GM12878 (cell line): ENCODE measurements around the gene MEAF6. TPM values are rescaled to one million over a fixed set of nuclear protein-coding genes. Genes with fewer than 3 reads are reported as not detected.
A peak's percentile ranks its signal among the peaks of the same experiment; 100 is the strongest.

Experiments
- BACH1 ChIP-seq: fragments of 450-650 bp; IDR thresholded peaks from 2 replicates; pipeline ENCODE4 v1.6.1; 2017; ENCODE audit warnings: mild to moderate bottlenecking, borderline replicate concordance
- KLF5 ChIP-seq: fragments of 450-650 bp; IDR thresholded peaks from 2 replicates; pipeline ENCODE4 v1.6.1; 2014; ENCODE audit warnings: mild to moderate bottlenecking; ENCODE audit not compliant: partially characterized antibody
- MTA3 ChIP-seq: IDR thresholded peaks from 2 replicates; pipeline ENCODE4 v1.6.1; 2012; ENCODE audit warnings: low read length, inconsistent platforms, borderline replicate concordance
- TAF1 ChIP-seq: IDR thresholded peaks from 2 replicates; pipeline ENCODE4 v1.6.1; 2011; ENCODE audit warnings: mild to moderate bottlenecking, low read depth, low read length, borderline replicate concordance
- TCF3 ChIP-seq: IDR thresholded peaks from 2 replicates; pipeline ENCODE4 v1.6.1; 2012; ENCODE audit warnings: low read depth, mild to moderate bottlenecking, low read length, borderline replicate concordance; ENCODE audit not compliant: insufficient read depth
- polyA plus RNA-seq, 11 experiments: library from polyadenylated mRNA; depleted of rRNA in 4 of 11; unstranded in 6 of 11; stranded (reverse) in 5 of 11; fragments of >200 nt; fragmentation: Nextera tagmentation in 4 of 11; fragmentation: Illumina TruSeq in 1 of 11; extraction: Ambion mirVana in 4 of 11; extraction: Trizol in 1 of 11; gene quantifications; 1 replicate in 1 of 11; 2 replicates in 10 of 11; pipeline versions ENCODE4 v1.2.1 to v1.2.3, GENCODE V29; 2011 to 2016; ENCODE audit warnings: inconsistent platforms in 2 of 11, missing spikeins in 2 of 11, low read depth in 1 of 11
- total RNA-seq, 4 experiments: library from RNA; depleted of rRNA in 3 of 4; stranded (reverse); fragments of >200 nt in 3 of 4; fragmentation: Illumina TruSeq in 1 of 4; extraction: Trizol in 1 of 4; gene quantifications; 2 replicates each; pipeline versions ENCODE4 v1.2.1 to v1.2.3, GENCODE V29; 2013 to 2021
- TF ChIP-seq, protein P1 (sequence below): fragments of 450-650 bp; IDR thresholded peaks from 2 replicates; pipeline ENCODE4 v1.6.1; 2016; ENCODE audit warnings: mild to moderate bottlenecking
- TF ChIP-seq, protein P2 (sequence below): IDR thresholded peaks from 2 replicates; pipeline ENCODE4 v1.6.1; 2012; ENCODE audit warnings: low read length, inconsistent platforms
- TF ChIP-seq, protein P3 (sequence below): fragments of 150-350 bp; IDR thresholded peaks from 2 replicates; pipeline ENCODE4 v1.6.1; 2016; ENCODE audit warnings: low read depth, low read length

MEAF6 gene
- total and polyA plus RNA-seq, 10 of the 15 experiments (the other 5 are each of a cell fraction or from before 2014, with no cell fraction given), result 30.8 to 75.0 (median 58.1) TPM

DNA sequence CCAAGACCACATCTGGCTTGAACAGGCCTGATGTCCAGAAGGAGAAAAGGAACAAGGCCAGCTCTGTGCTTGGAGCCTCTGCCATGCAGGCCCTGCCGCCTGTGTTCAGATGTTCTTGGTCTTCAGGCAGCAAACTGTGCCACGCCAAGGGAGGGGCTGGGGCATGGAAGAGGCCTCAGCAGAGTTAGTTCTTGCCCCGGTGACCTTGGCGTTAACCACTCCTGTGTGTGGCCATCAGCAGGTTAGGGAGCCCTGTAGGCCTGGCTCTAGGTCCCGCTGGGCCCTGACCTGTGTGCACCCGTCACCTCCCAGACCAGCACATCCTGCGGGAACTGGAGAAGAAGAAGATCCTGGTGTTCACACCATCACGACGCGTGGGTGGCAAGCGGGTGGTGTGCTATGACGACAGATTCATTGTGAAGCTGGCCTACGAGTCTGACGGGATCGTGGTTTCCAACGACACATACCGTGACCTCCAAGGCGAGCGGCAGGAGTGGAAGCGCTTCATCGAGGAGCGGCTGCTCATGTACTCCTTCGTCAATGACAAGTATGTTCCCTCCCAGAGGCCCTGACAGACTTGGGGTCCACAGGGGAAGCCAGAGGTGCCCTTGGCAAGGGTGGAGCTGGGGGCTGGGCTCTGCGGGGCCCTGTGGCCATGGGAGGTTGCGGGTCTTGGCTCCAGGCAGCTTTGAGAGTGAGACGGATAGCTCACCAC lies 33.1 kb downstream of the MEAF6 start (continued):
- no peak for TF ChIP-seq TAF1
- no peak for TF ChIP-seq MTA3
- TF ChIP-seq, protein P1, sequence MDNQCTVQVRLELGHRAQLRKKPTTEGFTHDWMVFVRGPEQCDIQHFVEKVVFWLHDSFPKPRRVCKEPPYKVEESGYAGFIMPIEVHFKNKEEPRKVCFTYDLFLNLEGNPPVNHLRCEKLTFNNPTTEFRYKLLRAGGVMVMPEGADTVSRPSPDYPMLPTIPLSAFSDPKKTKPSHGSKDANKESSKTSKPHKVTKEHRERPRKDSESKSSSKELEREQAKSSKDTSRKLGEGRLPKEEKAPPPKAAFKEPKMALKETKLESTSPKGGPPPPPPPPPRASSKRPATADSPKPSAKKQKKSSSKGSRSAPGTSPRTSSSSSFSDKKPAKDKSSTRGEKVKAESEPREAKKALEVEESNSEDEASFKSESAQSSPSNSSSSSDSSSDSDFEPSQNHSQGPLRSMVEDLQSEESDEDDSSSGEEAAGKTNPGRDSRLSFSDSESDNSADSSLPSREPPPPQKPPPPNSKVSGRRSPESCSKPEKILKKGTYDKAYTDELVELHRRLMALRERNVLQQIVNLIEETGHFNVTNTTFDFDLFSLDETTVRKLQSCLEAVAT, result peak; percentile 58
- TF ChIP-seq TCF3, result no peak
- no peak for TF ChIP-seq KLF5
- TF ChIP-seq BACH1, result no peak
- TF ChIP-seq, protein P2, sequence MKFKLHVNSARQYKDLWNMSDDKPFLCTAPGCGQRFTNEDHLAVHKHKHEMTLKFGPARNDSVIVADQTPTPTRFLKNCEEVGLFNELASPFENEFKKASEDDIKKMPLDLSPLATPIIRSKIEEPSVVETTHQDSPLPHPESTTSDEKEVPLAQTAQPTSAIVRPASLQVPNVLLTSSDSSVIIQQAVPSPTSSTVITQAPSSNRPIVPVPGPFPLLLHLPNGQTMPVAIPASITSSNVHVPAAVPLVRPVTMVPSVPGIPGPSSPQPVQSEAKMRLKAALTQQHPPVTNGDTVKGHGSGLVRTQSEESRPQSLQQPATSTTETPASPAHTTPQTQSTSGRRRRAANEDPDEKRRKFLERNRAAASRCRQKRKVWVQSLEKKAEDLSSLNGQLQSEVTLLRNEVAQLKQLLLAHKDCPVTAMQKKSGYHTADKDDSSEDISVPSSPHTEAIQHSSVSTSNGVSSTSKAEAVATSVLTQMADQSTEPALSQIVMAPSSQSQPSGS, result no peak
- TF ChIP-seq, protein P3, sequence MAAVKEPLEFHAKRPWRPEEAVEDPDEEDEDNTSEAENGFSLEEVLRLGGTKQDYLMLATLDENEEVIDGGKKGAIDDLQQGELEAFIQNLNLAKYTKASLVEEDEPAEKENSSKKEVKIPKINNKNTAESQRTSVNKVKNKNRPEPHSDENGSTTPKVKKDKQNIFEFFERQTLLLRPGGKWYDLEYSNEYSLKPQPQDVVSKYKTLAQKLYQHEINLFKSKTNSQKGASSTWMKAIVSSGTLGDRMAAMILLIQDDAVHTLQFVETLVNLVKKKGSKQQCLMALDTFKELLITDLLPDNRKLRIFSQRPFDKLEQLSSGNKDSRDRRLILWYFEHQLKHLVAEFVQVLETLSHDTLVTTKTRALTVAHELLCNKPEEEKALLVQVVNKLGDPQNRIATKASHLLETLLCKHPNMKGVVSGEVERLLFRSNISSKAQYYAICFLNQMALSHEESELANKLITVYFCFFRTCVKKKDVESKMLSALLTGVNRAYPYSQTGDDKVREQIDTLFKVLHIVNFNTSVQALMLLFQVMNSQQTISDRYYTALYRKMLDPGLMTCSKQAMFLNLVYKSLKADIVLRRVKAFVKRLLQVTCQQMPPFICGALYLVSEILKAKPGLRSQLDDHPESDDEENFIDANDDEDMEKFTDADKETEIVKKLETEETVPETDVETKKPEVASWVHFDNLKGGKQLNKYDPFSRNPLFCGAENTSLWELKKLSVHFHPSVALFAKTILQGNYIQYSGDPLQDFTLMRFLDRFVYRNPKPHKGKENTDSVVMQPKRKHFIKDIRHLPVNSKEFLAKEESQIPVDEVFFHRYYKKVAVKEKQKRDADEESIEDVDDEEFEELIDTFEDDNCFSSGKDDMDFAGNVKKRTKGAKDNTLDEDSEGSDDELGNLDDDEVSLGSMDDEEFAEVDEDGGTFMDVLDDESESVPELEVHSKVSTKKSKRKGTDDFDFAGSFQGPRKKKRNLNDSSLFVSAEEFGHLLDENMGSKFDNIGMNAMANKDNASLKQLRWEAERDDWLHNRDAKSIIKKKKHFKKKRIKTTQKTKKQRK, result no peak
- TF ChIP-seq, all 136 proteins: peak for 3
